K562 (cell line): ENCODE measurements around the gene VSIG4. TPM values are rescaled to one million over a fixed set of nuclear protein-coding genes. Genes with fewer than 3 reads are reported as not detected.

ENCODE experiments used
- ATAC-seq: fragments of 200-7000 bp; cut with Tn5 transposase; 3 replicates; pipeline ENCODE4 v1.9.1; 2020; ENCODE audit warnings: moderate library complexity
- BruUV-seq: library from RNA; stranded (reverse); fragments of 400-500 nt; replicated peaks from 2 replicates; lab custom pipeline; 2021; lab: Mats Ljungman, UMichigan
- CTCF ChIA-PET: fragments of 300-600 bp; formaldehyde crosslinking; extraction: SDS; loops from one replicate; lab custom pipeline; 2021; ENCODE audit warnings: low intra/inter-chr PET ratio; lab: Yijun Ruan, JAX
- POLR2A ChIA-PET: fragments of 300-600, 350-650 bp; sonication (Branson Sonifier 250); formaldehyde crosslinking; extraction: SDS; loops from one replicate; lab custom pipeline; 2021; ENCODE audit warnings: antibody characterized with exemption, inconsistent platforms; lab: Yijun Ruan, JAX
- DNase-seq, 4 experiments: peaks; one replicate each; pipeline versions ENCODE4 v3.0.0 to v3.0.0-alpha.2; 2011 to 2018; ENCODE audit warnings: low spot score in 3 of 4, mixed read lengths in 3 of 4; ENCODE audit errors: extremely low read depth in 1 of 4
- FAIRE-seq: peaks from 2 replicates; lab custom pipeline; 2011; peaks lifted over from hg19 to GRCh38; lab: Jason Lieb, UNC
- H2AFZ ChIP-seq: 2 replicates; pipeline ENCODE4 v1.6.0; 2011; ENCODE audit warnings: low read depth, low read length, control low read depth, inconsistent platforms
- H3K27ac ChIP-seq: fragments of 200-600 bp; 3 replicates; pipeline ENCODE4 v1.8.0; 2011; ENCODE audit warnings: low read depth, mild to moderate bottlenecking, control low read depth, inconsistent platforms, low read length, moderate library complexity, mixed read lengths; ENCODE audit errors: extremely low read depth
- H3K27me3 ChIP-seq, 2 experiments: fragments of 300-600 bp in 1 of 2; 2 replicates in 1 of 2; 3 replicates in 1 of 2; pipeline versions ENCODE4 v1.6.0 to v1.8.0; 2011; ENCODE audit warnings: inconsistent platforms in 2 of 2, low read length in 2 of 2, mild to moderate bottlenecking in 1 of 2, mixed read lengths in 1 of 2, moderate library complexity in 1 of 2; ENCODE audit not compliant: control insufficient read depth in 2 of 2, insufficient read depth in 2 of 2
- H3K36me3 ChIP-seq: fragments of 300-600 bp; 3 replicates; pipeline ENCODE4 v1.8.0; 2011; ENCODE audit warnings: mild to moderate bottlenecking, low read length, inconsistent platforms; ENCODE audit not compliant: control insufficient read depth, insufficient read depth
- H3K4me1 ChIP-seq, 2 experiments: fragments of 200-600 bp in 1 of 2; replicated peaks in 1 of 2; 2 replicates in 1 of 2; 3 replicates in 1 of 2; pipeline versions ENCODE4 v1.5.1 to v1.8.0; 2011; ENCODE audit warnings: inconsistent platforms in 2 of 2, low read length in 2 of 2, mild to moderate bottlenecking in 1 of 2, mixed read lengths in 1 of 2, moderate library complexity in 1 of 2; ENCODE audit not compliant: control insufficient read depth in 2 of 2, insufficient read depth in 2 of 2
- H3K4me2 ChIP-seq: 2 replicates; pipeline ENCODE4 v1.6.1; 2011; ENCODE audit warnings: low read length, control low read depth, inconsistent platforms, mixed read lengths; ENCODE audit not compliant: insufficient read depth
- H3K4me3 ChIP-seq: fragments of 200-600 bp; sonication (generic), shearing (Covaris generic); 2 replicates; pipeline ENCODE4 v1.5.1; 2016; ENCODE audit warnings: control low read depth, inconsistent platforms
- H3K79me2 ChIP-seq: fragments of 200-600 bp; 3 replicates; pipeline ENCODE4 v1.8.0; 2011; ENCODE audit warnings: low read length, inconsistent platforms; ENCODE audit not compliant: control insufficient read depth, insufficient read depth
- H3K9ac ChIP-seq, 2 experiments: 2 replicates each; pipeline versions ENCODE4 v1.6.0 to v1.6.1; 2011; ENCODE audit warnings: low read depth in 2 of 2, low read length in 2 of 2, control low read depth in 1 of 2, inconsistent platforms in 1 of 2, mild to moderate bottlenecking in 1 of 2, mixed read lengths in 1 of 2; ENCODE audit not compliant: insufficient read depth in 1 of 2
- H3K9me1 ChIP-seq: one replicate; pipeline ENCODE4 v1.6.0; 2011; ENCODE audit warnings: inconsistent platforms, mild to moderate bottlenecking, low read length, moderate library complexity; ENCODE audit not compliant: control insufficient read depth, insufficient read depth
- H3K9me3 ChIP-seq: replicated peaks from 2 replicates; pipeline ENCODE4 v1.5.1; 2011; ENCODE audit warnings: low read depth, low read length, inconsistent platforms; ENCODE audit not compliant: control insufficient read depth, insufficient read depth
- H4K20me1 ChIP-seq: replicated peaks from 2 replicates; pipeline ENCODE4 v1.6.1; 2011; ENCODE audit warnings: low read length, inconsistent platforms, mixed read lengths; ENCODE audit not compliant: control insufficient read depth, insufficient read depth
- CEBPG ChIP-seq, 3 experiments: fragments of 200-800 bp in 1 of 3; sonication (Bioruptor generic) in 1 of 3; sonication (generic) in 1 of 3; formaldehyde crosslinking in 1 of 3; IDR thresholded peaks in 2 of 3; conservative IDR thresholded peaks in 1 of 3; 2 replicates each; pipeline versions ENCODE4 v1.6.1 to v1.8.0; 2016 to 2022; ENCODE audit warnings: missing compliant biosample characterization in 2 of 3, missing genetic modification characterization in 2 of 3, mild to moderate bottlenecking in 1 of 3, missing genetic modification reagents in 1 of 3
- CHCHD3 ChIP-seq: fragments of 250-450 bp; sonication (Bioruptor Pico); IDR thresholded peaks from 2 replicates; pipeline ENCODE4 v2.1.2; 2022; ENCODE audit warnings: mild to moderate bottlenecking
- EGR1 ChIP-seq: fragments of 450-650 bp; conservative IDR thresholded peaks from 2 replicates; pipeline ENCODE4 v1.6.1; 2017; ENCODE audit warnings: mild to moderate bottlenecking
- EP400 ChIP-seq: fragments of 450-650 bp; IDR thresholded peaks from 2 replicates; pipeline ENCODE4 v1.6.1; 2017; ENCODE audit warnings: antibody characterized with exemption, mild to moderate bottlenecking, moderate library complexity
- HNRNPL ChIP-seq: fragments of 200-400 bp; formaldehyde crosslinking; IDR thresholded peaks from 2 replicates; pipeline ENCODE4 v1.6.1; 2017; ENCODE audit warnings: low read depth, mild to moderate bottlenecking, low read length
- MAFG ChIP-seq: fragments of 450-650 bp; conservative IDR thresholded peaks from 2 replicates; pipeline ENCODE4 v1.6.1; 2016; ENCODE audit warnings: missing genetic modification characterization, missing compliant biosample characterization
- RAD21 ChIP-seq, 2 experiments: fragments of 250-450 bp in 1 of 2; fragments of 450-650 bp in 1 of 2; sonication (Bioruptor Pico) in 1 of 2; formaldehyde crosslinking in 1 of 2; IDR thresholded peaks in 1 of 2; conservative IDR thresholded peaks in 1 of 2; 2 replicates each; pipeline versions ENCODE4 v1.4.0 to v1.8.0; 2020 to 2022; ENCODE audit warnings: mild to moderate bottlenecking in 2 of 2, moderate library complexity in 1 of 2
- RBBP5 ChIP-seq: fragments of 200-600 bp; sonication (generic); IDR thresholded peaks from 2 replicates; pipeline ENCODE4 v1.6.1; 2012; ENCODE audit warnings: borderline replicate concordance, mild to moderate bottlenecking, low read length, control low read depth, inconsistent platforms; ENCODE audit not compliant: insufficient read depth, poor library complexity, severe bottlenecking
- SMAD1 ChIP-seq: fragments of 150-350 bp; IDR thresholded peaks from 2 replicates; pipeline ENCODE4 v1.6.1; 2014; ENCODE audit warnings: low read length, low read depth; ENCODE audit not compliant: partially characterized antibody
- SMARCA4 ChIP-seq: fragments of 450-650 bp; IDR thresholded peaks from 2 replicates; pipeline ENCODE4 v1.6.1; 2016
- ZNF174 ChIP-seq: fragments of 250-450 bp; sonication (Bioruptor Pico); IDR thresholded peaks from 2 replicates; pipeline ENCODE4 v1.4.0; 2020; ENCODE audit warnings: mild to moderate bottlenecking
- ZNF764 ChIP-seq: fragments of 250-450 bp; sonication (Bioruptor Pico); IDR thresholded peaks from 2 replicates; pipeline ENCODE4 v1.4.0; 2020; ENCODE audit warnings: low read depth, mild to moderate bottlenecking, moderate library complexity
- WGBS: fragments of 100-300 bp; shearing (Covaris generic); methylation state at CpG from one replicate; pipeline ENCODE4 v1.1.6; 2016; ENCODE audit warnings: low coverage, mixed read lengths; ENCODE audit not compliant: insufficient coverage; ENCODE audit errors: missing lambda C conversion rate; 5-methylcytosine and 5-hydroxymethylcytosine counted together
- in situ Hi-C: fragments of 300-500 bp; cut with MboI; formaldehyde crosslinking; loops from 4 replicates; pipeline ENCODE4 v1.15.0; 2018; ENCODE audit warnings: inconsistent platforms, mixed read lengths
- intact Hi-C: fragments of 100-400 bp; cut with micrococcal nuclease; formaldehyde crosslinking; loops from 2 replicates; pipeline ENCODE4 v1.14.2; 2022
- polyA plus RNA-seq, 8 experiments: library from polyadenylated mRNA; depleted of rRNA in 4 of 8; stranded (reverse) in 5 of 8; unstranded in 3 of 8; fragments of >200 nt; fragmentation: Nextera tagmentation in 2 of 8; fragmentation: Illumina TruSeq in 1 of 8; extraction: Ambion mirVana in 2 of 8; extraction: Trizol in 1 of 8; gene quantifications; 2 replicates each; pipeline versions ENCODE4 v1.2.1 to v1.2.3, GENCODE V29; 2011 to 2014; ENCODE audit warnings: inconsistent platforms in 1 of 8, missing spikeins in 1 of 8
- total RNA-seq, 7 experiments: library from RNA; depleted of rRNA in 6 of 7; stranded (reverse); fragments of >200 nt in 6 of 7; fragmentation: Illumina TruSeq in 2 of 7; extraction: Trizol in 2 of 7; gene quantifications; 2 replicates each; pipeline versions ENCODE4 v1.2.1 to v1.2.3, GENCODE V29; 2011 to 2021; ENCODE audit warnings: low replicate concordance in 1 of 7
- TF ChIP-seq, protein P1 (sequence below): fragments of 250-450 bp; sonication (Bioruptor Pico); IDR thresholded peaks from 2 replicates; pipeline ENCODE4 v1.8.0; 2021; ENCODE audit warnings: mild to moderate bottlenecking, moderate library complexity

VSIG4 gene
- total and polyA plus RNA-seq, 9 of the 15 experiments (the other 6 are each of a cell fraction or from before 2014, with no cell fraction given): 0.22 to 1.6 (median 0.46) TPM; not detected in 1

DNA sequence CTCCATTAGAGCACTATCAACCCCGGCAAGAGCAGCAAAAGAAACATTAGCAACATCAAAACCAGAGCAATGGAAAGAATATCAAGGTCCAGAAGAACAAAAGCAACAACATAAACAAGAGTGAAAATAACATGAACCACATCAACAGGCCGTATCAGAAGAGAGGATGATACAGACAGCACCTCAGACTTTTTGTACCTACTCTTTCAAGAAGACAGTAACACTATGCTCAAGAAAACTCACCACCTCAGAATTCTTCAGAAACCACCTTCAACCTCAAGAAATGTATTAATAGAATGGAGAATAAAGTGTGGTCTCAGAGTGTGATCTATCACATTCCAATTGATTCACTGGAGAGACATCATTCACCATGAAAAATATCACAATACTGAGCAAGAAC, 46.5 kb downstream of the VSIG4 start:
- Histone ChIP-seq H3K79me2 (peaks cover 9% of the 10 kb centered on the region; the same call in 2 of the 3 replicates), H2AFZ (peak overlapping the region; percentile 64), H3K36me3 (peaks cover 4% of the 10 kb centered on the region; the same call in 1 of the 3 replicates), H3K9me1 (no peaks in the 10 kb centered on the region), H3K9ac (peak overlapping the region in 1 of 2 experiments; percentile 52; a peak in 1 of 4 replicates), H3K4me3 (no peak overlapping the region), H3K4me1 (peaks cover 0 to 81% of the 10 kb centered on the region in 2 experiments; a peak in 4 of 5 replicates), H4K20me1 (no peaks in the 10 kb centered on the region), H3K9me3 (no peaks in the 10 kb centered on the region; the same call in 1 of the 2 replicates), H3K27ac (peak overlapping the region; percentile 99), H3K27me3 (no peaks in the 10 kb centered on the region), H3K4me2 (no peak overlapping the region)
- no peak for TF ChIP-seq ZNF174 (CRISPR knock-in tag)
- no peak for TF ChIP-seq MAFG (tag)
- no peak for TF ChIP-seq CEBPG (CRISPR knock-in tag; IDR thresholded peaks at IDR 0.05)
- no peak for TF ChIP-seq CEBPG (tag; conservative IDR thresholded peaks at IDR 0.05 in 1 of 2, IDR thresholded peaks at IDR 0.05 in 1 of 2)
- no peak for TF ChIP-seq EP400
- TF ChIP-seq RAD21 (CRISPR knock-in tag; conservative IDR thresholded peaks at IDR 0.05 in 1 of 2, IDR thresholded peaks at IDR 0.05 in 1 of 2): no peak
- no peak for TF ChIP-seq RBBP5
- no peak for TF ChIP-seq SMAD1
- TF ChIP-seq SMARCA4: no peak
- no peak for TF ChIP-seq HNRNPL
- no peak for TF ChIP-seq CHCHD3 (CRISPR knock-in tag)
- no peak for TF ChIP-seq EGR1
- TF ChIP-seq ZNF764 (CRISPR knock-in tag): no peak
- TF ChIP-seq, protein P1, sequence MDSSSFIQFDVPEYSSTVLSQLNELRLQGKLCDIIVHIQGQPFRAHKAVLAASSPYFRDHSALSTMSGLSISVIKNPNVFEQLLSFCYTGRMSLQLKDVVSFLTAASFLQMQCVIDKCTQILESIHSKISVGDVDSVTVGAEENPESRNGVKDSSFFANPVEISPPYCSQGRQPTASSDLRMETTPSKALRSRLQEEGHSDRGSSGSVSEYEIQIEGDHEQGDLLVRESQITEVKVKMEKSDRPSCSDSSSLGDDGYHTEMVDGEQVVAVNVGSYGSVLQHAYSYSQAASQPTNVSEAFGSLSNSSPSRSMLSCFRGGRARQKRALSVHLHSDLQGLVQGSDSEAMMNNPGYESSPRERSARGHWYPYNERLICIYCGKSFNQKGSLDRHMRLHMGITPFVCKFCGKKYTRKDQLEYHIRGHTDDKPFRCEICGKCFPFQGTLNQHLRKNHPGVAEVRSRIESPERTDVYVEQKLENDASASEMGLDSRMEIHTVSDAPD: no peak
- no TSS peak for BruUV-seq
- CTCF ChIA-PET: no interaction called here
- ATAC-seq (no peak), DNase-seq (no peak), FAIRE-seq (no peak)
- intact Hi-C loops (no loop called here), in situ Hi-C loops (no loop called here)
- POLR2A ChIA-PET: no interaction called here
- WGBS: 81% methylated on average over 2 of the region's 2 CpGs
